A673 (cell line): ENCODE results near the gene SORL1. TPM values are rescaled to one million over a fixed set of nuclear protein-coding genes. Genes with fewer than 3 reads are reported as not detected.

Experiments used
- BruUV-seq: library from RNA; stranded (reverse); fragments of 400-500 nt; replicated peaks from 2 replicates; lab custom pipeline; 2021; lab: Mats Ljungman, UMichigan
- CTCF ChIA-PET: fragments of 300-600 bp; sonication (Branson Sonifier 250); formaldehyde crosslinking; loops from one replicate; lab custom pipeline; 2022; ENCODE audit warnings: antibody characterized with exemption; lab: Charles Lee
- POLR2A ChIA-PET: fragments of 300-600 bp; sonication (Branson Sonifier 250); formaldehyde crosslinking; loops from one replicate; lab custom pipeline; 2022; ENCODE audit warnings: antibody characterized with exemption; ENCODE audit not compliant: low non-redundant PET; lab: Charles Lee
- DNase-seq: peaks from one replicate; pipeline ENCODE4 v3.0.0-alpha.2; 2015; ENCODE audit warnings: low spot score
- H3K27ac ChIP-seq: fragments of 200-600 bp; sonication (generic); 2 replicates; pipeline ENCODE4 v1.5.1; 2016; ENCODE audit warnings: mixed run types, low read depth, mild to moderate bottlenecking, mixed read lengths, antibody characterized with exemption, low read length; ENCODE audit not compliant: poor library complexity, severe bottlenecking
- H3K27me3 ChIP-seq: fragments of 200-600 bp; sonication (generic); replicated peaks from 2 replicates; pipeline ENCODE4 v1.6.1; 2017; ENCODE audit warnings: mixed run types, low read depth, mild to moderate bottlenecking, mixed read lengths, antibody characterized with exemption, low read length; ENCODE audit not compliant: insufficient read depth, poor library complexity
- H3K36me3 ChIP-seq: fragments of 200-600 bp; sonication (generic); 2 replicates; pipeline ENCODE4 v1.6.1; 2016; ENCODE audit warnings: mixed run types, mild to moderate bottlenecking, mixed read lengths, antibody characterized with exemption, low read length; ENCODE audit not compliant: insufficient read depth, poor library complexity, severe bottlenecking
- H3K4me1 ChIP-seq: fragments of 200-600 bp; sonication (generic); 2 replicates; pipeline ENCODE4 v1.6.1; 2017; ENCODE audit warnings: mixed run types, mild to moderate bottlenecking, mixed read lengths, antibody characterized with exemption, low read length; ENCODE audit not compliant: insufficient read depth, poor library complexity, severe bottlenecking
- H3K4me3 ChIP-seq: fragments of 200-600 bp; sonication (generic); 2 replicates; pipeline ENCODE4 v1.5.1; 2016; ENCODE audit warnings: low read depth, mixed run types, mild to moderate bottlenecking, mixed read lengths, low read length; ENCODE audit not compliant: poor library complexity, severe bottlenecking
- H3K9me3 ChIP-seq: fragments of 200-600 bp; sonication (generic); 2 replicates; pipeline ENCODE4 v1.6.1; 2016; ENCODE audit warnings: mixed run types, low read depth, mild to moderate bottlenecking, mixed read lengths, antibody characterized with exemption, low read length; ENCODE audit not compliant: poor library complexity, severe bottlenecking
- CTCF ChIP-seq: fragments of 300-800, 200-600 bp; sonication (generic); conservative IDR thresholded peaks from 2 replicates; pipeline ENCODE4 v1.5.1; 2017; ENCODE audit warnings: low read depth, mild to moderate bottlenecking, antibody characterized with exemption, low read length, moderate library complexity, mixed read lengths
- EZH2 ChIP-seq: fragments of 200-600 bp; sonication (generic); IDR thresholded peaks from 2 replicates; pipeline ENCODE4 v1.6.1; 2017; ENCODE audit warnings: borderline replicate concordance, low read depth, mild to moderate bottlenecking, mixed read lengths, antibody characterized with exemption, low read length; ENCODE audit not compliant: poor library complexity, severe bottlenecking
- intact Hi-C: fragments of 100-400 bp; cut with micrococcal nuclease; formaldehyde crosslinking; loops from one replicate; pipeline ENCODE4 v1.10.0; 2022; ENCODE audit not compliant: unreplicated experiment
- total RNA-seq: library from RNA; stranded (reverse); gene quantifications from 2 replicates; pipeline ENCODE4 v1.2.3, GENCODE V29; 2021

Gene SORL1
- total RNA-seq, 1 experiment from 2014 or later, result 0.95 TPM

- Histone ChIP-seq H3K36me3 (no peaks in the 10 kb centered on the region), H3K27ac (no peak overlapping the region), H3K9me3 (no peaks in the 10 kb centered on the region), H3K4me3 (no peak overlapping the region), H3K27me3 (peaks cover 37% of the 10 kb centered on the region), H3K4me1 (no peaks in the 10 kb centered on the region)
- ChIA-PET POLR2A (no interaction called here), CTCF (no interaction called here)
- no peak for DNase-seq
- no peak for TF ChIP-seq EZH2
- no peak for TF ChIP-seq CTCF
- intact Hi-C loops, result loop anchor here (5.0 kb wide), 1 partner anchor 143 kb away; no protein-coding TSS in a partner anchor
- no TSS peak for BruUV-seq
Measured at GRCh38 chr11:121449626-121450025, 2.5 kb upstream of the SORL1 start.

GRCh38 chr11:121450401-121450800 is 1.7 kb upstream of the SORL1 start:
- Histone ChIP-seq H3K36me3 (no peaks in the 10 kb centered on the region), H3K9me3 (no peaks in the 10 kb centered on the region), H3K27me3 (peaks cover 42% of the 10 kb centered on the region), H3K4me3 (no peak overlapping the region), H3K4me1 (no peaks in the 10 kb centered on the region), H3K27ac (no peak overlapping the region)
- intact Hi-C loops, result loop anchor here (5.0 kb wide), 1 partner anchor 142 kb away; no protein-coding TSS in a partner anchor
- ChIA-PET POLR2A (no interaction called here), CTCF (no interaction called here)
- DNase-seq, result no peak
- TF ChIP-seq EZH2, result no peak
- TF ChIP-seq CTCF, result no peak
- BruUV-seq, result no TSS peak

- peaks cover 42% of the 10 kb centered on the region for H3K27me3 ChIP-seq
- CTCF ChIA-PET, result no interaction called here
- H3K27ac ChIP-seq, result no peak overlapping the region
- no peaks in the 10 kb centered on the region for H3K9me3 ChIP-seq
- H3K4me3 ChIP-seq, result peak overlapping the region; percentile 62
- no peaks in the 10 kb centered on the region for H3K4me1 ChIP-seq
- no TSS peak for BruUV-seq
- no peak for DNase-seq
- TF ChIP-seq CTCF, result no peak
- TF ChIP-seq EZH2, result no peak
- H3K36me3 ChIP-seq, result no peaks in the 10 kb centered on the region
- intact Hi-C loops, result loop anchor here (5.0 kb wide), 1 partner anchor 141 kb away; no protein-coding TSS in a partner anchor
- POLR2A ChIA-PET, result no interaction called here
Measured at GRCh38 chr11:121451178-121451985, 732 bp upstream of the SORL1 start.
